ENCODE data around the gene NFE2L2. TPM values are rescaled to one million over a fixed set of nuclear protein-coding genes. Genes with fewer than 3 reads are reported as not detected.

NFE2L2 gene
- total RNA-seq, 2 donors from 2014 or later, result 68.2 to 84.1 TPM

DNA sequence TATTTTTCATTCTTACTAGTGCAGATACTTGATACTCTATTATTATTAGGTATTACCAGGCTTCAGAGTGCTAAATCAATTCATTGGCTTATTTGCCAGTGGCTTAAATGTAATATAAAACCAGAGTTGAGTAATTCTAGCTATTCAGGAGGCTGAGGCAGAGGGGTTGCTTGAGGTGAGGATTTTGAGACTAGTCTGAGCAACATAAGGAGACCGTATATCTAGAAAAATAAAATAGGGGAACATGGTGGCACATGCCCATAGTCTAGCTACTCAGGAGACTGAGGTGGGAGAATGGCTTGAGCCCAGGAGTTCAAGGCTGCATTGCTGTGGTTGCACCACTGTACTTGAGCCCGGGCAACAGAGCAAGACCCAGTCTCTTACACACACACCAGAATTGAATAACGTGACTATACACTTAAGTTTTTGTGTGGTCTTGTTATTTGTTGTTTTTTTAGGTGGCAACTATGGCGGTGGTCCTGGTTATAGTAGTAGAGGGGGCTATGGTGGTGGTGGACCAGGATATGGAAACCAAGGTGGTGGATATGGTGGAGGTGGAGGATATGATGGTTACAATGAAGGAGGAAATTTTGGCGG lies 47.2 kb downstream of the NFE2L2 start:
- no peak overlapping the region for H3K27ac ChIP-seq
- H3K36me3 ChIP-seq, result peaks cover 73% of the 10 kb centered on the region
- TF ChIP-seq, protein P1, sequence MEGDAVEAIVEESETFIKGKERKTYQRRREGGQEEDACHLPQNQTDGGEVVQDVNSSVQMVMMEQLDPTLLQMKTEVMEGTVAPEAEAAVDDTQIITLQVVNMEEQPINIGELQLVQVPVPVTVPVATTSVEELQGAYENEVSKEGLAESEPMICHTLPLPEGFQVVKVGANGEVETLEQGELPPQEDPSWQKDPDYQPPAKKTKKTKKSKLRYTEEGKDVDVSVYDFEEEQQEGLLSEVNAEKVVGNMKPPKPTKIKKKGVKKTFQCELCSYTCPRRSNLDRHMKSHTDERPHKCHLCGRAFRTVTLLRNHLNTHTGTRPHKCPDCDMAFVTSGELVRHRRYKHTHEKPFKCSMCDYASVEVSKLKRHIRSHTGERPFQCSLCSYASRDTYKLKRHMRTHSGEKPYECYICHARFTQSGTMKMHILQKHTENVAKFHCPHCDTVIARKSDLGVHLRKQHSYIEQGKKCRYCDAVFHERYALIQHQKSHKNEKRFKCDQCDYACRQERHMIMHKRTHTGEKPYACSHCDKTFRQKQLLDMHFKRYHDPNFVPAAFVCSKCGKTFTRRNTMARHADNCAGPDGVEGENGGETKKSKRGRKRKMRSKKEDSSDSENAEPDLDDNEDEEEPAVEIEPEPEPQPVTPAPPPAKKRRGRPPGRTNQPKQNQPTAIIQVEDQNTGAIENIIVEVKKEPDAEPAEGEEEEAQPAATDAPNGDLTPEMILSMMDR (IDR thresholded peaks at IDR 0.05), result no peak
- peaks cover 0 to 47% of the 10 kb centered on the region in 2 donors for H3K4me1 ChIP-seq
- DNase-seq (ENCODE audit: low spot score), result no peak
- H3K27me3 ChIP-seq, result no peaks in the 10 kb centered on the region
- no peaks in the 10 kb centered on the region for H3K9me3 ChIP-seq
- no peak overlapping the region for H3K4me3 ChIP-seq

DNA sequence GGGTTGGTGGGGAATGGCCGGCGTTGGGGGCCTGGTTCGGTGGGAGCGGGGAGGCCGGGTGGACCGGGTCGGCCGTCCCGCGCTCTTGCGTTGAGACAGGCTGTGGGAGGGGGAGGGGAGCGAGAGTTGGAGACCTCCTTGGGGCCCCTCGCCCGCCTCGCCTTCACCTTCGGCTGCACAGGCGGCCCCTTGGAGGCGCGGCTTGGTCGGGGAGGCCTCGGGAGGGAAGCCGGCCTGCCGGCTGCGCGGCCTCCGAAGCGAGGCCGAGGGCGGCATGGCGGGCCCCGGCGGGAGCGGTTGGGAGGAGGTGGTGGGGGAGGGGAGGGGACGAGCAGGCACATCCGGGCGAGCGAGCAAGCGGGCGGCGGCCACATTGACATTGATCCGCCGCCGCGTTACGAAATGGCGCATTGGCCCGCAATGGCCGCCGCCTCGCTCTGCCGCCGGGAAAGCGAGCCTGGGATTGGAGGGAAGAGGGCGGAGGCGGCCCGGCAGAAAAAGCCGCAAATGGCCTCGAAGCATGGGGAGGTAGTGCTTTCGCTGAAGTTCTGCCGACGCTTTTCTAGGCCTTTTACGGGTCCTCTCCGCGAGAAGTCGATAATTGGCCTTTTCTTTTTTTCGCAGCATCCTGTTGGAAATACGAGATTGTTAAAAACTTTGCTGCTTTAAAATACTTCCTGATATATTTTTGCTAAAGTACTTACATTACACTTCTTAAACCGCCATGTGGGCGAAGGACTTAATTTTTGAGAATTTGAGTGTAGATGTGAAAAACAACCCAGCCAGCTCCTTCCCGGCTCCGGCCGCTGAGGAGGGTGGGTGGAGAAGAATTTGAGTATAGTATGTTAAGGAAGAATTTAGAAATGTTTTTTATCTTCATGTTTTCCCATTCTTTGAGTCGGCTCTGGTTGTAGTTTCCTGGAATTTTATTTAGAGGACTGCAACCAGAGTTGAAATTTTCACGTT lies 51.4 kb downstream of the NFE2L2 start:
- peaks cover 34% of the 10 kb centered on the region for H3K36me3 ChIP-seq
- peak; percentile 92 for DNase-seq (ENCODE audit: low spot score)
- peak overlapping the region; percentile 81 to 88 for H3K4me3 ChIP-seq
- TF ChIP-seq, protein P1 (IDR thresholded peaks at IDR 0.05), result no peak
- peak overlapping the region; percentile 97 to 100 for H3K27ac ChIP-seq
- no peaks in the 10 kb centered on the region for H3K27me3 ChIP-seq
- H3K4me1 ChIP-seq, result peaks cover 0 to 54% of the 10 kb centered on the region in 2 donors
- H3K9me3 ChIP-seq, result no peaks in the 10 kb centered on the region

DNA sequence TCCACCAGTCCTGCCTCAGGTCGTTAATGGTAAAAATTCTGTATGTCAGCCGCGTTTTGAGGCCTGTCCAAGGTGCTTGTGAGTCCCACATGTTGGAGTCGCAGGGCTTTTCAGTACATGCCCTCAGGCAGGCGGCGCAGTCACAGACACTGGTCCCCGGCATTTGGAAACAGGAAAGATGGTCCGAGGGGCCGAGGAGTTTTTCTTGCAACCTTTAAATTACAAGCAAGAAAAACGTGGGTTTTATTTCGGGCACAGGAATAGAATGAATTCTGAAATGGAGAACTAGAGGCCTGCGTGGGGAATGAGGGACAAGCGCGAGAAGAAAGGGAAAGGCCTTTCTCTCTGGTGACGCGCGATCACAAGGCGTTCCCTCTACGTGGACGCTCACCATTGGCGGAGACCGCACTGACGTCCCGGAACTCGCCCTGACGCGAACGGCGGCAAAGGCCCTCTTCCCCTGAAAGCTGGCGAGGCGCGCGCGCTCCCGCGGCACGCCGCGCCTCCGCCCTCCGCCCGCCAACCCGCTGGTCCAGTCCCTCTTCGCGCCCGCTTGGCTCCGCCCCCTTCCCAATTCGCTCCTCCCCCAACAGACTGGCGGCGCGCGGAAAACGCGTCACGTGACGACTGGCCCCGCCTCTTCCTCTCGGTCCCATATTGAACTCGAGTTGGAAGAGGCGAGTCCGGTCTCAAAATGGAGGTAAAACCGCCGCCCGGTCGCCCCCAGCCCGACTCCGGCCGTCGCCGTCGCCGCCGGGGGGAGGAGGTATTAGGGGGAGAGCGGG lies 52.2 kb downstream of the NFE2L2 start, which contains the start of gene HNRNPA3:
Gene HNRNPA3, plus strand, starts transcription at position 689 of the 785 bp plus-strand sequence. Its CDS starts 6 bp downstream, at position 695.
- Histone ChIP-seq H3K4me1 (peaks cover 0 to 48% of the 10 kb centered on the region in 2 donors), H3K27me3 (no peaks in the 10 kb centered on the region), H3K36me3 (peaks cover 25% of the 10 kb centered on the region), H3K27ac (peak within 1 kb of the TSS; percentile 97 to 100), H3K9me3 (no peaks in the 10 kb centered on the region), H3K4me3 (peak within 1 kb of the TSS; percentile 81 to 88)
- TF ChIP-seq, protein P1 (IDR thresholded peaks at IDR 0.05), result peak in 1 of 2 donors; percentile 56
- DNase-seq (ENCODE audit: low spot score), result peak; percentile 99

DNA sequence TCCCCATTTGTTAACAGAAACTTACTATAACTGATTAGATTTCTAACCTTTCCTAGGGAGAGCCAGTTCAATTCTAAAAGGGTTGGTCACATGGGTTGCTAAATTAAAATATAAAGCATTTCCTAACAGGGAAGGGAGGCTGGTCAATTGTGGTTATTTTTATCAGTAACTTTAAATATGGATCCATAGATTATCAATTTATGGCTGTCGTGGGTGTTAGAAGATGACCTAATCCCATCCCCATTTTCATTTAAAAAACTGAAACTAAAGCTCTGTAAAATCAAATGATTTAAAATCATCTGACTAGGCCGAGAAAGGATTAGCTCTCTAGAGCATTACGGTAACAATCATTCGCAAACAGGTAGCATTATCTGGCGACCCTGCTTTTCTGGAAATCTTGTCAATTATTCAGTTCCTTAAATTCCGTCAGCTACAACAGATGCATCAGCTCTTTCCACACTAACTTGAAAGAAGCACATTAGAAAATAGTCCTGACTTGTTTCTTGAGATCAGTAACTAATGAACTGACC lies 52.9 kb downstream of the NFE2L2 start:
- no peak for DNase-seq (ENCODE audit: low spot score)
- TF ChIP-seq, protein P1 (IDR thresholded peaks at IDR 0.05), result no peak
- Histone ChIP-seq H3K27me3 (no peaks in the 10 kb centered on the region), H3K4me3 (peak overlapping the region; percentile 53 to 81), H3K4me1 (peaks cover 0 to 43% of the 10 kb centered on the region in 2 donors), H3K36me3 (peaks cover 19% of the 10 kb centered on the region), H3K9me3 (no peaks in the 10 kb centered on the region), H3K27ac (peak overlapping the region; percentile 97 to 100)

DNA sequence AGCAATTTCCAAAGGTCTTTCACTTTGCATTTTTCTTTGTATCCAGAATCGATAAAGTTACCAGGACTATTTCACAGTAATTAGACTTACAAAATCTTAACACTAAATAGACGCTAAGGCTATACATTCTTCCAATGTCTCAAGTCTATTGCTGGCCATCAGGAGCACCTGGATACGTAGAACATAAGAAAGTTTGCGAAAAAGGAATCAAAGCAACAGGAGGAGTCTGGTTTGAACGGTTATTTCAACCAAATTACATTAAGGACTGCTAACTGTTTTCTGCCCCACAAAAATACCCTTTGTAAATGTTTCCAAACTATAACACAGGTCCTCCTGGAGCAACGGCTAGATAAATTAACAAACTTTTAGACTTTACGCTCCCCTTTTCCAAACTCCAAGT lies 53.4 kb downstream of the NFE2L2 start:
- Histone ChIP-seq H3K4me1 (peaks cover 0 to 38% of the 10 kb centered on the region in 2 donors), H3K36me3 (peaks cover 14% of the 10 kb centered on the region), H3K27me3 (no peaks in the 10 kb centered on the region), H3K27ac (peak overlapping the region; percentile 97 to 100), H3K4me3 (peak overlapping the region; percentile 53 to 81), H3K9me3 (no peaks in the 10 kb centered on the region)
- TF ChIP-seq, protein P1 (IDR thresholded peaks at IDR 0.05), result no peak
- DNase-seq (ENCODE audit: low spot score), result no peak

Measured in right atrium auricular region (tissue), 2 donors.